IPS-20b (cell line): ENCODE data around the gene MRGPRF.

ENCODE experiments used
- H3K27ac ChIP-seq: one replicate; pipeline ENCODE4 v1.5.1; 2013; ENCODE audit warnings: low read length
- H3K27me3 ChIP-seq: 2 replicates; pipeline ENCODE4 v1.6.1; 2013; ENCODE audit warnings: mild to moderate bottlenecking, low read length, inconsistent platforms; ENCODE audit not compliant: insufficient read depth
- H3K36me3 ChIP-seq: 2 replicates; pipeline ENCODE4 v1.6.1; 2013; ENCODE audit warnings: low read depth, mild to moderate bottlenecking, inconsistent platforms, low read length, moderate library complexity; ENCODE audit not compliant: insufficient read depth
- H3K4me1 ChIP-seq: 2 replicates; pipeline ENCODE4 v1.6.1; 2013; ENCODE audit warnings: mild to moderate bottlenecking, control low read depth, inconsistent platforms, low read length, moderate library complexity; ENCODE audit not compliant: insufficient read depth
- H3K4me3 ChIP-seq: 2 replicates; pipeline ENCODE4 v1.5.1; 2013; ENCODE audit warnings: mild to moderate bottlenecking, low read length, inconsistent platforms
- H3K9ac ChIP-seq: 2 replicates; pipeline ENCODE4 v1.6.1; 2013; ENCODE audit warnings: low read depth, mild to moderate bottlenecking, inconsistent platforms, low read length, moderate library complexity
- H3K9me3 ChIP-seq: 2 replicates; pipeline ENCODE4 v1.6.1; 2013; ENCODE audit warnings: mild to moderate bottlenecking, low read depth, low read length, inconsistent platforms; ENCODE audit not compliant: insufficient read depth

The MRGPRF gene

DNA sequence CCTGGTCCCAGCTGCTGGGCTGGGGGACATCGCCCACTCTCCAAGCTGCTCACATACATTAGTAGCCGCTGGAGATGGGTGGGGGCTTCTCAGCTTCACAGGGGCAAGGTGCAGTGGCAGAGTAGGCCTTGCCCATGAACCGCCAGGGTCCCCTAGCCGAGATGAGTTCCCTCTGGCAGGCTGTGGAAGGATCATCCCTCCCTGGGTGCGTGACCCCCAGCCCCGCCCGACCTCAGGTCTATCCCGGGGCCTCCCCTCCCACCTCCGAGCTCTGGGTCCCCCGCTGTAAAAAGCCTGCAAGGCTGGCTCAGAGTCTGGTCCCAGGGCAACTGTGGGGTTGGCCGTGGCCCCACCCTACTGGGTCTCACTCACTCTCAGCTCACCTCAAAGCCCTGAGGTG, 20.4 kb upstream of the MRGPRF start:
- no peak overlapping the region for H3K4me3 ChIP-seq
- no peak overlapping the region for H3K9ac ChIP-seq
- H3K36me3 ChIP-seq = no peaks in the 10 kb centered on the region
- H3K27ac ChIP-seq = no peak overlapping the region
- H3K27me3 ChIP-seq = no peaks in the 10 kb centered on the region
- 0 out of 2 replicates have a peak, but pooled peaks cover 2% of the 10 kb centered on the region for H3K4me1 ChIP-seq
- H3K9me3 ChIP-seq = no peaks in the 10 kb centered on the region

DNA sequence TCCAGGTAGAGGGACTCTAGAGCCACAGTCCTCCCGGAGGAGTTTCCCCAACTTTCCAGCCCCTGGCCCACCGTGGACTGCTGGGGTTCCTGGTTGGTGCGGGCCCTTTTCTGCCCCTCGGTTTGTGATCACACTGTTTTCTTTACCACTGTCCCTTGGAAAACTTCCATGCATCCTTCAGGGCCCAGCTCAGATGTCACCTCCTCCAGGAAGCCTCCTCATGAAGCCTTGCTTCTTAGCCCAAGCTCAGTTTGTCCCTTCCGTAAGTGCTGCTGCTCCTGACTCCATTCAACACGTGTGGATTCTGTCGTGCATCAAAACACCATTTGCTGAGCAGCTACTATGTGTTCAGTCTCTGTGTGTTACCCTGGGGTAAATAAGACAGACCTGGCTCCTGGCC, 19.8 kb upstream of the MRGPRF start:
- H3K27me3 ChIP-seq = no peaks in the 10 kb centered on the region
- H3K9ac ChIP-seq = no peak overlapping the region
- no peaks in the 10 kb centered on the region for H3K9me3 ChIP-seq
- H3K4me1 ChIP-seq = 0 out of 2 replicates have a peak, but pooled peaks cover 2% of the 10 kb centered on the region
- no peak overlapping the region for H3K4me3 ChIP-seq
- no peak overlapping the region for H3K27ac ChIP-seq
- no peaks in the 10 kb centered on the region for H3K36me3 ChIP-seq

DNA sequence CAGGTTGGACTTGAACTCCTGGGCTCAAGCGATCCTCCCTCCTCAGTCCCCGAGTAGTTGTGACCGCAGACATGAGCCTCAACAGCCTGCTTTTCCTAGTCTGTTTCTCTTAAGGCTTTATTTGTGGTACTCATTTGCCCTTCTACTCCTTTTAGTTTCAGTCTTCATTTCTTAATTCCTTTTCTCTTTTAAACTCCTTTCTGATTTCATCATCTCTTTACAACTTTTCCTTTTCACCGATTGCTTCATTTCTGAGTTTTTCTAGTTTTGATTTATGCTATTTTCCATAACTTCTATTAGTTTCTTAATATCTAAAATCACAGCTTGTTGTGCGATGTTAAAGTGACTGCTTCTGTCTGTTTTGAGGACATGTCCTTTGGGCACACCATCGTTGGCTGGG, 17.3 kb upstream of the MRGPRF start:
- no peak overlapping the region for H3K9ac ChIP-seq

DNA sequence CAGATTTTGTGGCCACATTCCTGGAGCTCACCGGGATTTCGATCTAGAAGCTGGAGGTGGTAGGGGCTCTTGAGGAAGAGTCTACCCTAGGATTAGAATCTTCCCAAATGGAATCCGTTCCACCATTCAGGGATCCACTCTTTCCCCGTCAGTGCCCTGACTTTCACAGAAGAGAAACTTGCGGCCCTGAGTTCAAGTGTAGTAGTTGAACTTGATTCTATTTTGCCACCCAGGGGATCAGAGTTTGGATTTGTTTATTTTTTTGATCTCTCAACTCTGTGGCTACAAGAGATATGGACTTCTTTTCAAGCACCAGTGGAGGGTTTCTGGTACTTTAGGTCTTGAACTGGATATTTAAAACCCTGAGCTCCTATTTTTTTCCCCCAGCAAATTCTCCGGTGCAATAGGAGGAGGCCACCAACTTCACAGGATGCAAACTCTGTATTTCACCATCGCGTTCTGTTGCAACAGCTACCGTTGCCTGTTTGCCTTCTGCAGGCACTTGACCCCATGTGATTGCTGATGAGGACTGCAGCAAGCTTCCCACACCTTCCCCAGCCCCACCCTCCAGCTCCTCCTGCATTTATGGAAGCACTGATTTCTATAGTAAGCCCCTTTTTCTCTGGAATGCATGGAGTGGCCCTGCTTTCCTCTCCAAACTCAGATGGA, 14.8 kb upstream of the MRGPRF start:
- no peaks in the 10 kb centered on the region for H3K27me3 ChIP-seq
- no peak overlapping the region for H3K9ac ChIP-seq
- H3K27ac ChIP-seq = no peak overlapping the region
- H3K36me3 ChIP-seq = no peaks in the 10 kb centered on the region
- H3K9me3 ChIP-seq = no peaks in the 10 kb centered on the region
- no peak overlapping the region for H3K4me3 ChIP-seq
- peaks cover 6% of the 10 kb centered on the region; the same call in 1 of the 2 replicates for H3K4me1 ChIP-seq

More for the DNA sequence above, 17.3 kb upstream of the MRGPRF start:
- Histone ChIP-seq H3K27ac (no peak overlapping the region), H3K36me3 (no peaks in the 10 kb centered on the region), H3K4me1 (peaks cover 6% of the 10 kb centered on the region; the same call in 1 of the 2 replicates), H3K4me3 (no peak overlapping the region), H3K27me3 (no peaks in the 10 kb centered on the region), H3K9me3 (no peaks in the 10 kb centered on the region)

DNA sequence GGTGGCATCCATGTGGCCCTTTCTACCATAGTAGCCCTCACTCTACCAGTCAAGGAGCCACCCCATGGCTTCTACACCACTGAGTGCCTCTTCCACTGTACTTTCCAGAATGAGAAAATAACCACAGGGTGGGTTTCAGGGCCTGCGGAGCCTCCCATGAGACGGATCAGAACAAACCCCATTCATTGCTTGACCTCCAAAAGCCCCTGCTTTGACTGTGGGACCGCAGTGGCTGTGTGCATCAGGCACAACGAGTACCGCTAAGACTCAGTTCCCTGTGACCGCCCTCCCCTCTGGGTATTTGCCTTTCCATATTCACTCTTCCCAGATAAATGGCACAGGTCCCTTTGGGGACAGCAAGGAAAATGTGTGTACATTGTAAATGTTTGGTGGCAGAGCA, 11.5 kb upstream of the MRGPRF start:
- H3K9ac ChIP-seq = no peak overlapping the region
- no peaks in the 10 kb centered on the region for H3K9me3 ChIP-seq
- H3K36me3 ChIP-seq = no peaks in the 10 kb centered on the region
- no peaks in the 10 kb centered on the region for H3K27me3 ChIP-seq
- H3K4me1 ChIP-seq = peaks cover 4% of the 10 kb centered on the region; the same call in 1 of the 2 replicates
- H3K4me3 ChIP-seq = no peak overlapping the region
- H3K27ac ChIP-seq = no peak overlapping the region

DNA sequence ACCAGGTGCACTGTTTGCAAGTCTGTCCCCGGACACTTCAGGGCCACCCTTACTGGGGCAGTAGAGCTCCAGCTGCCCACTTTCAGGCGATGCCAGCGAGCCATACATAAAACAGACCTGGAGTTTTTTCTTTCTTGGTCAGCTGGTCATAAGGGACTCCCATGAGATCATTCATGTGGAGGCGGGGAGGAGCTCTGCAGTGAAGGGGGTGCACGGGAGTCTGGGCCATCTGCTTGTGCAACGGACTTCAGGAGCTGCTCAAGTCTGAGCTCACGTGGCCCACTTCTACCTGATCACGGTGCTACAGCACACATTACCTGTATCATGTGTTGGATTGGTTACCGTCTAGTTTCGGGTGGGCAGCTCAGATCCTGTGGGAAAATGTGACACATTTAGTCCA, 9.2 kb upstream of the MRGPRF start:
- Histone ChIP-seq H3K4me3 (no peak overlapping the region), H3K9ac (no peak overlapping the region), H3K36me3 (no peaks in the 10 kb centered on the region)

DNA sequence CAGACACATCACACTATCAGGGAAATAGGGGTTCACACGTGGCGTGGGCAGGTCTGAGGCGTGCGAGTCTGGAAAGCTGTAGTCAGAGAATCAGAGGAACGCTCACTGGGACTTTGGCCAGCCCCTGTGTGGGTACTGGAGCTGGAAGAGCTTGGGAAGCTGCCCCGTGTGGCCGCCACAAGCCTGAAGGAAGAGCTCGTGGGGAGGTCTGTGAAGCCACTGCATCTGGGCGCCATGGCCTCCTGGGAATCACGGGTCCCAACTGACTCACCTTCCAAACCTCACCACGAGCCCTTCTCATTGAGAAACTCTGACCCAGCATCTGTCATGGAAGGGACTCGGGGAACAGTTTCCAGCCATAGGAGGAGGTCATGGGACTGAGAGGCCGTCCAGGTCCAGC, 5.9 kb upstream of the MRGPRF start:
- H3K27me3 ChIP-seq = peaks cover 6% of the 10 kb centered on the region

More for the DNA sequence above, 9.2 kb upstream of the MRGPRF start:
- no peak overlapping the region for H3K27ac ChIP-seq
- H3K27me3 ChIP-seq = no peaks in the 10 kb centered on the region
- H3K9me3 ChIP-seq = no peaks in the 10 kb centered on the region
- no peaks in the 10 kb centered on the region for H3K4me1 ChIP-seq

DNA sequence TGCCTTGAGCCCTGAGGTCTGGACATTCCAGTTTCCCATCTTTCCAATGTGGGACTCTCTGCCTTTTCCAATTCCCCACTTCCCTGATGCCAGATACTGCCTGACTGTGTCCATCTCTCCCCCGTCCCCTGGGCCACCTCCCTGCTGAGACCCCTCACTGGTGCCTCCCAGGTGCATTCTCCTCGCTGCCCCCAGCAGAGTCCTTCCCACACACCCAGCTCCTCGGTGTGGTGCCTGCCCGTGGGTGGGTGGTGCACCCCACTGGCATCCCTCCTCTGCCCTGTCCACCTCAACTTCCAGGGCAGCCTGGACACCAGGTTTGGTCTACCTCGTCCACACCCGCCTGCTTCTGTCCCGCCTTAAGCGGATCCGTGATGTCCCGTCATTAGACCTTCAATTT, 4.9 kb upstream of the MRGPRF start:
- Histone ChIP-seq H3K27ac (no peak overlapping the region), H3K9ac (no peak overlapping the region), H3K4me3 (no peak overlapping the region), H3K9me3 (no peaks in the 10 kb centered on the region), H3K4me1 (peaks cover 6% of the 10 kb centered on the region), H3K27me3 (peaks cover 15% of the 10 kb centered on the region), H3K36me3 (no peaks in the 10 kb centered on the region)

More for the DNA sequence above, 5.9 kb upstream of the MRGPRF start:
- H3K4me1 ChIP-seq = peaks cover 6% of the 10 kb centered on the region
- no peaks in the 10 kb centered on the region for H3K9me3 ChIP-seq
- H3K9ac ChIP-seq = no peak overlapping the region
- no peaks in the 10 kb centered on the region for H3K36me3 ChIP-seq
- H3K4me3 ChIP-seq = no peak overlapping the region
- H3K27ac ChIP-seq = no peak overlapping the region

DNA sequence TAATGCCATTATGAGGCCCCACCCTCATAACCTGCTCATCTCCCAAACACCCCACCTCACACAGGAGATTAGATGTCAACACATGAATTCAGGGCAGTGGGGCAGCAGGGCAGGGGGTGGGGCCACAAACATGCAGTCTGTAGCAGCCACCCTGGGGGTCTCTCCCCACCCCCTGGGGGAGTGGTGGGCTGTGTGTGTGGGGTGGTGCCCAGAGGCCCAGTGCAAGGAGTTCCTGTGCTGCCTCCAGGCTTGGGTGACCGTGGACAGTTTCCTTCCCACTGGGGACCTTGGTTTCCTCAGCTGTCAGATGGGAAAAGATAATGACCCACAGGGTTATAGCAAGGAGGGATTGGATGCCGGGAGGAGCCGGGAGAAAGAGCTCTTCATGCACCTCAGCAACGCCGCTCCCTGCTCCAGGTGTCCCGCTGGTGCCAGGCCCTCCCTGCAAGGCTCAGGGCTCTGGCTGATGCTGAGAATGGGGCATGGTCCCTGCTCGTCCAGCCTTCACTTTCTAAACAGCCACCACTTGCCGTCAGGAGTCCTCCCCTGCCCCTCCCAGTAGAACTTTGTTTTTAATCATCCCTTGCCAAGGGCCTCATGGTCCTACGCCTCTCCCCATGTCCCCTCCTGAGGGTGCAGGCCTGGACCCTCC, 2.0 kb upstream of the MRGPRF start:
- Histone ChIP-seq H3K9me3 (no peaks in the 10 kb centered on the region), H3K4me1 (peaks cover 18% of the 10 kb centered on the region), H3K27me3 (peaks cover 34% of the 10 kb centered on the region), H3K36me3 (no peaks in the 10 kb centered on the region), H3K27ac (no peak overlapping the region), H3K9ac (no peak overlapping the region), H3K4me3 (no peak overlapping the region)

DNA sequence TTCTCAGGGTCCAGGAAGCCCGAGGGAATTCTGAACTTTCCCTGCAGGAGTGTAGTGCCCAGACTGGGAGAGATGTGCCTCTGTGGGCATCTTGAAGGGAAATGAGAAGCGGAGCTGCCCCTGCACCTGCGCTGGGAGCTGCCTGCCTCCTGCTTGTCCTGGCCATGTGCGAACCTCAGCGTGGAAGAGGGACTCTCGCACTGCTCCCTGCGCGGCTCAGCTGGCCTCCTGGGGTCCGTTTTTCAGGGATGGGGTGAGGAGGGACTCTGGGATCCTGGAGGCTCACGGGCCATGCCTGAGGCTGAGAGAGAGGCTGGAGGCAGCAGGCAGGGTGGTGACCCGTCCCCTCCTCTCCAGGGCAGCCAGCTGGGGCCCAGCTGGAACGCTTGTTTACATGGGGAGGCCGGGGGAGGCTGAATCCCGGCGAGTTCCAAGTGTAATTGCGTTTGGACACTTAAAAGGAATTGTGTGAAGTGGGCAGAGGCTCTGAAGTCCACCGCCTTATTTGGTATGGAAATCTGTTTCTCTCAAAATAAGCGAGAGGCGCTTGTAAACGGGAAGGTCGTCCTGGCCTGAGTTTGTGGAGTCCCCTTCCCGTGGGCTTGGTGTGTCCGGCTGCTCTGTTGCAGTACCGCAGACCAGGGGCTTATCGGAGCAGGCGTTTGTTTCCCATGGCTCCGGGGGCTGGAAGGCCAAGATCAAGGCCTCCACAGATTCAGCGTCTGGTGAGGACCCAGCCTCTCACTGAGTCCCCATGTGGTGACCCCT, 1.2 kb upstream of the MRGPRF start:
- Histone ChIP-seq H3K9ac (no peak overlapping the region; the same call in 1 of the 2 replicates), H3K27ac (no peak overlapping the region), H3K9me3 (no peaks in the 10 kb centered on the region), H3K36me3 (no peaks in the 10 kb centered on the region), H3K4me1 (peaks cover 18% of the 10 kb centered on the region), H3K27me3 (peaks cover 34% of the 10 kb centered on the region), H3K4me3 (peak overlapping the region; percentile 65; the same call in 1 of the 2 replicates)

DNA sequence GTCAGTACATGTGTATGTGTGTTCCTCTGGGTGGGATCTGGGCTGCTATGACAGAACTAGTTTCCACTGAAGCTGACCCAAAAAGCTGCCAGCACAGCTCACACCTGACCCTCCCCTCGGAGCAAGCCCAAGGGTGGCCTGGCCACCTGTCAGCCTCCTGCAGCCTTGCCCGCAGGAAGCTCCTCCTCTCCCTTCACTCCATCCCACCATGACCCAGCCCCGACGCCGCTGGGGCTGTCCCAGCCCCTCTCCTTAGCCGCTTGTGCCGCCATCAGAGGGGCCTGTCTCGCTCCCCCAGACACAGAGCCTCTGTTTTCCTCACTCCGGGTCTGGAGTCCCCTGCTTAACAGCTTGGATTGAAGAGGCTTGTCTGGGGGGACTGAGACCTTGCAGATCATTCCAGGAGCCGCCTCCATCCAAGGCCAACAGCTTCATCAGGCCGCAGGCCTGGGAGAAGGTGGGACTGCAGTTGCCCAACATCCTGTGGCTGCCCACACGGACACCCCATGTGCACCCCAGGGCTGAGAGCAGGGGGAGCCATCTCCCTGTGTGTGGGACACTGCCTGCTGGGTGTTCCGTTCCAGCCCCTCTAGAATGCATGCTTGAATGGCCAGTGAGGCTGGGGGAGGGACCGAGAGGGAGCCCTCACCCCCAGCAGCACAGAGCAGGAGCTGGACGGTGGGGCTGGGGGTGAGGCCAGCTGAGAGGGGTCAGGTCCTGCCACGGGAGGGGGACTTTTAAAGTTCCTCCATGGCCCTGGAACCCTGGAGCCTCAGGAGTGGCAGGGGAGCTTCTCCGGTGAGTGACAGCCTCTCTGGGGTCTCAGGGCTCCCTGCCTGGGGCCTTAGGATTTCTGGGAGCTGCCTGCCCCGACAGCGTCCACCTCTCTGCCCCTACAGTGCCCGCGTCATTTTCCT, 696 bp downstream of the MRGPRF start:
- H3K4me1 ChIP-seq = peaks cover 18% of the 10 kb centered on the region

More for the DNA sequence above, 696 bp downstream of the MRGPRF start:
- Histone ChIP-seq H3K4me3 (peak overlapping the region; percentile 65; the same call in 1 of the 2 replicates), H3K36me3 (no peaks in the 10 kb centered on the region), H3K27me3 (peaks cover 34% of the 10 kb centered on the region), H3K9ac (peak overlapping the region; percentile 57; the same call in 1 of the 2 replicates), H3K9me3 (no peaks in the 10 kb centered on the region), H3K27ac (no peak overlapping the region)
